Measurements from ENCODE around the gene STARD10. TPM values are rescaled to one million over a fixed set of nuclear protein-coding genes. Genes with fewer than 3 reads are reported as not detected.

Gene STARD10
- total and polyA plus RNA-seq, 9 donors = 36.8 to 56.1 (median 45.8) TPM

DNA sequence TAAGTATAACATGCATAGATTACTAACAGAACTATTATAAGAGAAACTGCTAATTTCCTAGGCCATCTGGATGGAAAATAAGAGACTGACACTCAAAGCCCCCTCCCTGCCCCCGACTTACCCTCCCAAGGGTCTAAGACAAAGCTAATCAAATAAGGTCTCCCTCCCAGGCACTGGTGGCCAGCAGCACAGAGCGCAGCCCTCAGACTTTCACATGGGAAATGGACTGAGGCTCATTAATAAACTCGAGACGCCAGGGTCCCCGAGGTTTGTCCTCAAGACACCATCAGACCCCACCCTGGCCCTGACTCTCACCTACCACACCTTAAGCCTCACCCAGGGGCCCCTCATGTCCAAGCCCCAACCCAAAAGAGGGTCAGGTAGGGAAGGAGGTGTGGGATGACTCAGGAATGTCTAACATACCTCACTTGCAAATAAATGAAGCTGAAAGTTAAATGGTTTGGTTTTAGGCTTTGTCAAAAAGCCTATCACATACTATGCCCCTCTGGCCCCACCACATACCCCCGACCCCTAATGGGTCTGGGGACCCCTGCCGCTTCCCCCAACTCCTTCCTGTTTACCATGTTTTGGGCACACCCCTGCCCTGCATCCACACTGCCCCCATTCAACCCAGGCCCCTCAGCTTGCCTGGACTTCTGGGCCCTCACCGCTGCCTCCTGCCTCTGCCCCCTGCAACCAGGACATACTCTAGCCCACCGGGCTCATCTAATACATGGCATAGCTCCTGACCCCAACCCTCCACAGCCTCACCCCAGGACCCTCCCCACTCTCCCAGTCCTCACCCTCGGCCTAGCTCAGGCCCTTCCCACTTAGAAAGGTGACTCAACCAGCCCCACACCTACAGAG, 53.1 kb downstream of the STARD10 start:
- Histone ChIP-seq H3K9me3 (no peaks in the 10 kb centered on the region), H3K4me3 (no peak overlapping the region), H3K27me3 (no peaks in the 10 kb centered on the region), H3K36me3 (no peaks in the 10 kb centered on the region), H3K4me1 (ENCODE audit: insufficient read depth) (no peaks in the 10 kb centered on the region), H3K27ac (no peak overlapping the region)
- no peak for DNase-seq
- intact Hi-C loops (cut with DNase I) = no loop called here
- 77 to 79% (median 78%) methylated on average over 10 of the region's 10 CpGs for WGBS, 3 donors
- TF ChIP-seq POLR2A (IDR thresholded peaks at IDR 0.05) (no peak), EP300 (IDR thresholded peaks at IDR 0.05) (no peak)
- TF ChIP-seq, protein P1, sequence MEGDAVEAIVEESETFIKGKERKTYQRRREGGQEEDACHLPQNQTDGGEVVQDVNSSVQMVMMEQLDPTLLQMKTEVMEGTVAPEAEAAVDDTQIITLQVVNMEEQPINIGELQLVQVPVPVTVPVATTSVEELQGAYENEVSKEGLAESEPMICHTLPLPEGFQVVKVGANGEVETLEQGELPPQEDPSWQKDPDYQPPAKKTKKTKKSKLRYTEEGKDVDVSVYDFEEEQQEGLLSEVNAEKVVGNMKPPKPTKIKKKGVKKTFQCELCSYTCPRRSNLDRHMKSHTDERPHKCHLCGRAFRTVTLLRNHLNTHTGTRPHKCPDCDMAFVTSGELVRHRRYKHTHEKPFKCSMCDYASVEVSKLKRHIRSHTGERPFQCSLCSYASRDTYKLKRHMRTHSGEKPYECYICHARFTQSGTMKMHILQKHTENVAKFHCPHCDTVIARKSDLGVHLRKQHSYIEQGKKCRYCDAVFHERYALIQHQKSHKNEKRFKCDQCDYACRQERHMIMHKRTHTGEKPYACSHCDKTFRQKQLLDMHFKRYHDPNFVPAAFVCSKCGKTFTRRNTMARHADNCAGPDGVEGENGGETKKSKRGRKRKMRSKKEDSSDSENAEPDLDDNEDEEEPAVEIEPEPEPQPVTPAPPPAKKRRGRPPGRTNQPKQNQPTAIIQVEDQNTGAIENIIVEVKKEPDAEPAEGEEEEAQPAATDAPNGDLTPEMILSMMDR (IDR thresholded peaks at IDR 0.05) = no peak

DNA sequence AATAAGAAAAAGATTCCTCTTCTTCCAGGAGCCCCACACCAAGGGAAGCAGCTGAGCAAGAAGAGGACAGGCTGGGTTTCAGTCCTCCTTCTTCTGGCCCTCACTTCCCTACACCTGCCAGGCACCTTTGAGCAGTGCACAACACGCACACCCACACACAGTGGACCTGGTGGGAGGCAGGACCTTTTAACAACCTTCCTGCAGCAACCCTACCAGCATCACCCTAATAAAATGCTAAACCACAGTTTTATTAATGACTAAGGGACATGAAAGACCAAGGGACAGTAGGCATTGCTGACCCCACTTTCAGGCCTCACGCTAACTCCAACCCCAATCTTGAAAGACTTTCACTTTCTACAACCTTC, 53.8 kb downstream of the STARD10 start:
- 94 to 97% (median 96%) methylated on average over 2 of the region's 2 CpGs for WGBS, 3 donors
- no peak for TF ChIP-seq EP300 (IDR thresholded peaks at IDR 0.05)
- no peak for TF ChIP-seq POLR2A (IDR thresholded peaks at IDR 0.05)
- TF ChIP-seq, protein P1 (IDR thresholded peaks at IDR 0.05) = no peak
- H3K36me3 ChIP-seq = no peaks in the 10 kb centered on the region
- H3K27me3 ChIP-seq = no peaks in the 10 kb centered on the region
- no peaks in the 10 kb centered on the region for H3K4me1 ChIP-seq (ENCODE audit: insufficient read depth)
- H3K9me3 ChIP-seq = no peaks in the 10 kb centered on the region
- no peak overlapping the region for H3K4me3 ChIP-seq
- H3K27ac ChIP-seq = no peak overlapping the region
- intact Hi-C loops (cut with DNase I) = no loop called here
- no peak for DNase-seq

DNA sequence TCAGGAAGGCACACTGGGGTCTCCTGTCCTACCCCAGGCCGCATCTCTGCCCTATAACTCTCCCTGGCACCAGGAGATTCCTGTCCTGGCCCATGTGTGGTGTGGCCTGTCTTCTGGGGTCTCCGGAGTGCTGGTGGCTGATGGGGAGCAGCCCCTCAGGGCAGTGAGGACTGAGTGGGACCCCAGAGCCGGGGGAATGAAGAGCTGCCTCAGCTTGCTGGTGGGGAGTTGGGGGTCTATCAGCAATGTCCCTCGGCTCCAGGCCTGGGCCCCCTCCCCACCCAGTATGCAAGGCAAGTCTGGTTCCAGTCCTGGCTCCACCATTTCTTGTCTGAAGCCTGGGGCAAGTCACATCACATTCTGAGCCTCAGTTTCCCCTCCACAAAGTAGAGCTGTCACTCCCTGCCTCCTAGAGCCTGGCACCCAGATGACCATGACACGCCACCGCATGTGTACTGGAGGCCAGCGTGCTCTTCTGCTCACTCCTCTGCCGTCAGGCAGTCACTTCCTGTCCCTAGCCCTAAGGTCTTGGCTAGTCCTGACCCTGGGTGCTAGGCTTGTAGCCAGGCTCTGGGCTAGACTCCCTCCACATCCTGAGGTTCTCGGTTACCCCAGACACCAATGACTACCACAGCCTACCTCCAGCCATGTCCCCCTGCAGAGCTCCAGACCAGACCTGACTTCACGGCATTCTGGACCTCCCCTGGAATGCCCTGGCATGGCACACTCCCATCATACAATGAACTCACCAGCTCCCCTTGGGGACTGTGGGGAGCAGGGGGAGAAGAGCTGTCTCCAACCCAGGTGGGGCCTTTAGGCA, 54.4 kb downstream of the STARD10 start:
- H3K4me1 ChIP-seq (ENCODE audit: insufficient read depth) = no peaks in the 10 kb centered on the region
- whole genome bisulfite sequencing, 3 donors = 89 to 94% (median 93%) methylated on average over 10 of the region's 10 CpGs

More for the DNA sequence above, 54.4 kb downstream of the STARD10 start:
- H3K4me3 ChIP-seq = no peak overlapping the region
- no peaks in the 10 kb centered on the region for H3K36me3 ChIP-seq
- no peak for DNase-seq
- no peaks in the 10 kb centered on the region for H3K27me3 ChIP-seq
- intact Hi-C loops (cut with DNase I) = no loop called here
- H3K27ac ChIP-seq = no peak overlapping the region
- TF ChIP-seq POLR2A (IDR thresholded peaks at IDR 0.05) (no peak), EP300 (IDR thresholded peaks at IDR 0.05) (no peak)
- TF ChIP-seq, protein P1 (IDR thresholded peaks at IDR 0.05) = no peak
- H3K9me3 ChIP-seq = no peaks in the 10 kb centered on the region
